IMR-90 (cell line): Measurements from ENCODE around the gene PDGFRA.

Experiments used
- BHLHE40 ChIP-seq: fragments of 150-350 bp; IDR thresholded peaks from 2 replicates; pipeline ENCODE4 v1.6.1; 2016; ENCODE audit warnings: mild to moderate bottlenecking, low read depth, low read length
- CEBPB ChIP-seq: IDR thresholded peaks from 2 replicates; pipeline ENCODE4 v1.6.1; 2012; ENCODE audit warnings: low read depth, low read length, improper control_type of control experiment
- CHD1 ChIP-seq: IDR thresholded peaks from 2 replicates; pipeline ENCODE4 v1.6.1; 2012; ENCODE audit warnings: low read depth, low read length, improper control_type of control experiment
- CTCF ChIP-seq: conservative IDR thresholded peaks from 2 replicates; pipeline ENCODE4 v1.5.1; 2012; ENCODE audit warnings: mild to moderate bottlenecking, low read depth, low read length, improper control_type of control experiment
- ELK1 ChIP-seq: fragments of 150-350 bp; IDR thresholded peaks from 2 replicates; pipeline ENCODE4 v1.6.1; 2016; ENCODE audit warnings: low read depth, mild to moderate bottlenecking, low read length, moderate library complexity, borderline replicate concordance
- FOS ChIP-seq: fragments of 150-350 bp; IDR thresholded peaks from 2 replicates; pipeline ENCODE4 v1.6.1; 2016; ENCODE audit warnings: low read depth, low read length
- MAFK ChIP-seq: IDR thresholded peaks from 2 replicates; pipeline ENCODE4 v1.6.1; 2012; ENCODE audit warnings: low read depth, low read length, improper control_type of control experiment
- MAZ ChIP-seq: IDR thresholded peaks from 2 replicates; pipeline ENCODE4 v1.6.1; 2012; ENCODE audit warnings: low read depth, mild to moderate bottlenecking, low read length, improper control_type of control experiment, moderate library complexity, borderline replicate concordance
- MXI1 ChIP-seq: IDR thresholded peaks from 2 replicates; pipeline ENCODE4 v1.6.1; 2012; ENCODE audit warnings: low read depth, mild to moderate bottlenecking, low read length, moderate library complexity, borderline replicate concordance
- NFE2L2 ChIP-seq: fragments of 150-350 bp; IDR thresholded peaks from 2 replicates; pipeline ENCODE4 v1.6.1; 2016; ENCODE audit warnings: low read depth, mild to moderate bottlenecking, low read length
- POLR2A ChIP-seq: IDR thresholded peaks from 2 replicates; pipeline ENCODE4 v1.6.1; 2012; ENCODE audit warnings: mild to moderate bottlenecking, low read depth, low read length
- RAD21 ChIP-seq: IDR thresholded peaks from 2 replicates; pipeline ENCODE4 v1.6.1; 2012; ENCODE audit warnings: low read length, improper control_type of control experiment
- USF2 ChIP-seq: fragments of 150-350 bp; IDR thresholded peaks from 2 replicates; pipeline ENCODE4 v1.6.1; 2017; ENCODE audit warnings: mild to moderate bottlenecking, antibody characterized with exemption, low read length, low read depth

DNA sequence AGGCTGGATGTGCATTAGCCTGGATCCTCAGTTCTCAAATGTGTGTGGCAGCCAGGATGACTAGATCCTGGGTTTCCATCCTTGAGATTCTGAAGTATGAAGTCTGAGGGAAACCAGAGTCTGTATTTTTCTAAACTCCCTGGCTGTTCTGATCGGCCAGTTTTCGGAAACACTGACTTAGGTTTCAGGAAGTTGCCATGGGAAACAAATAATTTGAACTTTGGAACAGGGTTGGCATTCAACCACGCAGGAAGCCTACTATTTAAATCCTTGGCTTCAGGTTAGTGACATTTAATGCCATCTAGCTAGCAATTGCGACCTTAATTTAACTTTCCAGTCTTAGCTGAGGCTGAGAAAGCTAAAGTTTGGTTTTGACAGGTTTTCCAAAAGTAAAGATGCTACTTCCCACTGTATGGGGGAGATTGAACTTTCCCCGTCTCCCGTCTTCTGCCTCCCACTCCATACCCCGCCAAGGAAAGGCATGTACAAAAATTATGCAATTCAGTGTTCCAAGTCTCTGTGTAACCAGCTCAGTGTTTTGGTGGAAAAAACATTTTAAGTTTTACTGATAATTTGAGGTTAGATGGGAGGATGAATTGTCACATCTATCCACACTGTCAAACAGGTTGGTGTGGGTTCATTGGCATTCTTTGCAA lies 67.6 kb downstream of the PDGFRA start:
- TF ChIP-seq CTCF: no peak
- TF ChIP-seq BHLHE40: no peak
- no peak for TF ChIP-seq MAFK
- no peak for TF ChIP-seq USF2
- TF ChIP-seq CHD1: no peak
- TF ChIP-seq FOS: no peak
- TF ChIP-seq POLR2A: no peak
- no peak for TF ChIP-seq MXI1
- no peak for TF ChIP-seq ELK1
- no peak for TF ChIP-seq MAZ
- no peak for TF ChIP-seq RAD21
- no peak for TF ChIP-seq NFE2L2
- TF ChIP-seq CEBPB: no peak
